GM21381 (cell line): ENCODE measurements around the gene LRRC8D.

Source experiments
- ATAC-seq: cut with Tn5 transposase; IDR thresholded peaks from one replicate; pipeline ENCODE4 v1.9.1; 2021; ENCODE audit warnings: mild to moderate bottlenecking, moderate library complexity; ENCODE audit not compliant: unreplicated experiment

Gene LRRC8D

GRCh38 chr1:89865498-89866382, 44.9 kb downstream of the LRRC8D start:
- no peak for ATAC-seq

- no peak for ATAC-seq
Measured at GRCh38 chr1:89866568-89866967, 45.7 kb downstream of the LRRC8D start.

GRCh38 chr1:89870998-89871397, 50.2 kb downstream of the LRRC8D start:
- ATAC-seq: no peak

DNA sequence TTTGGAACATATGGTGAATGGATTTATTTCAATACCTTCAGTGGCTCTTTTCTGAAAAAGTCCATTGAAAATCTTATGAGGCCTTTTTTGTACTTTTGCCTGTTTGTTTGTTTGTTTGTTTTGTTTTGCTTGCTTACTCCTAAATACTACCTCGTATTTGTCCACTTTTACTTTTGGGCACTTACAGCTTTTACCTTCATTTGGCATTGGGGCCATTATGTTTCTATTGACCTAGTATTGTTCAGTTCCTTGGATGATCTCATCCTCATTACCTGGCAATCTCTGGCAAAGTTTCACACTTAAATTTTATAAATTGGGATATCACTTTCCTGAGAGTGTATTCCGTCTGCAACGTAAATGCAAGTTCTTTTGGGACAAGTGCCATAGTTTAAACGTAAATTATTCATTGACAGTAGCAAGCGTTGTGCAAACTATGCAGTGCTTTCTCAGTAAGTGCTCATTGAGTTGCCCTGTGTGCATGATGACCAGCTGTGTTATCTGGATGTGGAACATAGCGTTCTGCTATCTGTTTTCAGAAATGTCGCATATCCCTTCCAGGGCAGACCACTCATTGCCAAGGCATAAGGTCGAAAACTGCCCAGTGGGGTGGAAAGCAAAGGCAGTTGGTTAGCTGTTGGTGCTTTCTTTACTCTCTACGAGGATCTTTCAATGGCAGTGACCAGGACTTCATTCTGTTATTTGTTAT, 51.1 kb downstream of the LRRC8D start:
- no peak for ATAC-seq

- ATAC-seq: no peak
Measured at GRCh38 chr1:89872567-89872966, 51.7 kb downstream of the LRRC8D start.

- ATAC-seq: no peak
Measured at GRCh38 chr1:89873288-89873687, 52.5 kb downstream of the LRRC8D start.

- no peak for ATAC-seq
Measured at GRCh38 chr1:89873770-89874169, 52.9 kb downstream of the LRRC8D start.

- no peak for ATAC-seq
Measured at GRCh38 chr1:89876463-89876862, 55.6 kb downstream of the LRRC8D start.

GRCh38 chr1:89877756-89878155, 56.9 kb downstream of the LRRC8D start:
- ATAC-seq: no peak

GRCh38 chr1:89878256-89878655, 57.4 kb downstream of the LRRC8D start:
- ATAC-seq: no peak

DNA sequence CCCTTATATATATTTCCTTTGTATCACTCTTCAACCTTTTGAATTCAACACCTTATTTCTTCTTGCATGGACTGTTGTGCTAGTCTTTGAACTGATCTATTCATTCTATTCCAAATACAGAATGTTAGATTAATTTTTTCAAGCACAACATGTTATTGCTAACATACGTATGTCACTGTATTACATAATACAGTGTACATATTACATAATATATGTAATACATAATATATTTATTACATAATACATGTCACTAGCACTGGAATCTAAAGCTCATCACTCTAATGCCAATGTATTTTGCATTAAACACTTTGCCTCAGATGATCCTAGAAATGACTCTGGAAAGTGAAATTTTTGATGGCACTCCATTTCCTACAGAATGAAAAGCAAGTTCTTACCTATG, 59.8 kb downstream of the LRRC8D start:
- ATAC-seq: no peak

GRCh38 chr1:89881415-89882058, 60.7 kb downstream of the LRRC8D start:
- no peak for ATAC-seq

DNA sequence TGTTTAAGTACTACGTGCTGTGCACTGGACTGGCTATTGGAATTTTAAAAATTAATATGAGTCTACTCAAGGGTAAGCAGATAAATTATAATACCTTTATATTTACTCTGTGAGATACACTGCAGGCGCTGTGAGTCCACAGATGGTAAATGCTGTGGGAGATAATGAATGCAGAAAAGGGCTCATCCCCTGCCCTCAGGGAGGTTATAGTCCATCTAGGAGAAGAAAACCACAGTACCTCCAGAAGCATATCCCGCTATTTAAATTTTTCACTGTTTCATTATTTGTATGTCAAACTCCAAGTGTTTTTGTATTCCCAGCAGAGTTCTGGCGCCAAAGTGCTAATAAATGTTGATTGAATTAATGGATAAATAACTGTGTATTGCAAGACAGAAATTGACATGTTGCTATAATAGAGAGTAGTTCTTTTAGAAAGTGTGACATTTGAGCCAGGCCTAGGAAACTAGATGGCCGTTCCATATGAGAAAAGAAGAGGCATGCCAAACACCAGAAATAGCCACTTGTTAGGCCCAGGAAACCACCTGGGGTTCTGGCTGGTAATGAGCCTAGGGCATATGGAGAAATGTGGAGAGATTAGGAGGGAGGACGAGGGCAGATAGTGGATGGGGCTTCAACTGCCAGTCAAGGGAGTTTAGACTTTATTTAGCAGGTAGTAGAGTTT, 61.7 kb downstream of the LRRC8D start:
- no peak for ATAC-seq

DNA sequence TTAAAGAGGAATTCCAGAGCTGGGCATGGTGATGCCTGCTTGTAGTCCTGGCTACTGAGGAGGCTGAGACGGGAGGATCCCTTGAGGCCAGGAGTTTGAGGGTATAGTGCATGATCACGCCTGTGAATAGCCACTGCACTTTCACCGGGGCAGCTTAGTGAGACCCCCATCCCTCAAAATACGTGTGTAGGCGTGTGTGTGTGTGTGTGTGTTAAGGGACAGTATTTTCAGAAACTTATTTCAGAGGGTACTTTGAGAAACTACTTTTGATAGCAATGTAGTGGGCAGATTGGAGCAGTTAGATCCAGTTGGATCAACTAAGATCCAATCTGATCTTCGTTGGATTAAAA, 62.2 kb downstream of the LRRC8D start:
- ATAC-seq: no peak

DNA sequence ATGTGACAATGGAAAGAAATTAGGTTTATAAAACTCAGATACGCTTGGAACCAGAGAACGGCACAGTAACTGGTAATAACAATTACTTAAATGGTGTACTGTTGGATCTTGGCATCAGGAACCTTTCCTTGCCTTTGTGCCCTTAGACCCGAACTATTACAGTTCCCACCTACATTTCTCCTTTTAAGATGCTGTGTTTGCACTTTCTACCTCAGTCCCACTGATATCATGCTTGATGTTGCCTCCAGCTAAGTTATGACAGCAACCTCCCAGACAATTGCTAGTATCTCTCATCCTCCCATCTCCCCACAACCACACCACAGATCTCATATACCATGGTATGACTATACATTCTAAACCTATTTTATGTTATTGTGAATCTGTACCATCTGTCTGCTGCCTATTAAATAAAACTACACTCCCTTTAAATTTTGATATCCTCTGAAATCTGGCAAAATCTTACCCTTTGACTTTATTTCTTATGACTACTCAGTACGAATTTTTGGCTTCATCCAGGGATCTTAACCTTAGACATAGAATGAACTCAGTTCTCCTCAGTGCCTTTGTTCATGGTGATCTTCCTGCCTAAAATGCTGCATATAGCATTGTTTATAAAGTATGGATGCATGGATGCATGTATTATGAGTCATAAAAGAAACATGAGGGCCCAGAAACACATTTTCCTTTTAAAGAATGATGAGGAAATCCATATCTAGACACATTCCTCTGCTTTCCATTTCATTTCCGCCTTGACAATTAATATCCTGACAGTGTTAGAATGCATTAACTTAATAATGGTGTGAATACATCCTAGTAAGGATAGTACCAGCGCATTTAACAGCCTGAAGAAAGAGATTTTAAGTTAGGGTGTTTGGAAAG, 64.1 kb downstream of the LRRC8D start:
- ATAC-seq: no peak

DNA sequence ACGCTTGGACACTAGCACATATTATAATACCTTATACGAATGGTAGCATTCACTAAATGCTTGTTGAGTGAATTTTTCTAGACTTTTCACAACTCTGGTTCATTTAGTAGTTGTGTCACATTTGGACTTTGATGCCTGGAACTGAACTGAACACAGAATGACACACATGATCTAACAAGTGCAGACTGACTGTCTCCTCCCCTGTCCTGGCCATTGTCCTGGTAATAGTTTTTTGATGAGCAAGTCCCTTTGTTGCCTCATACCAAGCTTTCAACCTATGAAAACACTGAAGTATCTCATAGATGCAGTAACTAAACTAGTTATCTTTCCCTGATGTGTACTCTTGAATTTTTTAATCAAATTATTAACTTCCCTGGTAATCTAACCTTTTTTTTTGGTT, 66.4 kb downstream of the LRRC8D start:
- no peak for ATAC-seq

- ATAC-seq: no peak
Measured at GRCh38 chr1:89887713-89888112, 66.9 kb downstream of the LRRC8D start.

DNA sequence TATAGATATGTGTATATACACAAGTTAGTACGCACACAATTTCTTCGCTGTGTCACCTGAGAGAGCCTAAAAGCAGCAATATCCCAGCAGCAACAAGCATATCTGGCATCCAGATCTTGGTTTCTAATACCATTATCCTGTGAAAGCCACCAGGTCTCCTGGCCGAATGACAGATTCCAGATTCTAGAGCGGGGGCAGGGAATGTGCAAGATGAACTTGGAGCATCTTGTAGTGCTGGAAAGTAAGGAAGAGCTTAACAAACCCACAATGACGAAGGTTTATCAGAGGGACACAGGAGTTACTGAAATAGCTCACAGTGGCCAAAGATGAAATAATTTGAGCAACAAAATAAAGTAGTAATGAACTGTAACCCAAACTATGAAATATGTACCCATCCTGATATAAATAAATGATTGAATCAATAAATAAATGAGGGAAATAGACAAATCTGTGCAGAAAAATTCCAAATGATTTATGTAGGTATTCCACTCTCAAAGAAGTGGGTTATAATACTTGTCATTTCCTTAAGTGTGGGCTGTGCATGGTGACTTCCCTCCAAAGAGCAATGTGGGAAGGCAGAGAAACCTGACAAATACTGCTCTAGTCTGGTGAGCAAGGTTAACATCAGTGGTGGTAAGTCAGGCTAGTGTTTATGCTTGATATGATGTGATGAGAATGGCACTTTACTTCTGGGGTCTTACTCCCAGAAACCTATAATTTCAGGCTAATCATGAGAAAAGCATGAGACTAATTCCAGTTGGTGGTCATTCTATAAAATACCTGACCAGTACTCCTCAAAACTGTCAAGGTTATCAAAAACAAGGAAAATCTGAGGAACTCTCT, 67.9 kb downstream of the LRRC8D start:
- no peak for ATAC-seq

DNA sequence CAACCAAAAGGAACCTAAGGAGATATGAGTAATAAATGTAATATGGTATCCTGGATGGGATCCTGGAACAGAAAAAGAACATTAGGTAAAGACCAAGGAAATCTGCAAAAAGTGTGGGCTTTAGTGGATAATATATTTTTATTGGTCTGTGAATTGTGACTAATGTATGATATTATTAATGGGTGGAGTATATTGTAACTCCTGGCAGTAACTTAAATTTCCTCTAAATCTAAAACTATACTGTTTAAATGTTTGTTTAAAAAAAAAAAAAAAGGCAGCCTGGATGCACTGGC, 68.4 kb downstream of the LRRC8D start:
- no peak for ATAC-seq
